T-helper 2 cell treated with Interferon-gamma antibody and Interleukin-4, amounts not matched to agents 100 ng/mL and 5 ng/mL, for 36 hours (primary cell): ENCODE results near the gene MBD2. TPM values are rescaled to one million over a fixed set of nuclear protein-coding genes. Genes with fewer than 3 reads are reported as not detected.

Experiments used
- intact Hi-C: fragments of 100-400 bp; cut with micrococcal nuclease; formaldehyde crosslinking; loops from one replicate; pipeline ENCODE4 v1.15.1; 2023
- total RNA-seq: library from RNA; stranded (reverse); gene quantifications from 2 replicates; pipeline ENCODE4 v1.2.3, GENCODE V29; 2022

MBD2 gene
- total RNA-seq, 1 donor from 2014 or later: 128 TPM

DNA sequence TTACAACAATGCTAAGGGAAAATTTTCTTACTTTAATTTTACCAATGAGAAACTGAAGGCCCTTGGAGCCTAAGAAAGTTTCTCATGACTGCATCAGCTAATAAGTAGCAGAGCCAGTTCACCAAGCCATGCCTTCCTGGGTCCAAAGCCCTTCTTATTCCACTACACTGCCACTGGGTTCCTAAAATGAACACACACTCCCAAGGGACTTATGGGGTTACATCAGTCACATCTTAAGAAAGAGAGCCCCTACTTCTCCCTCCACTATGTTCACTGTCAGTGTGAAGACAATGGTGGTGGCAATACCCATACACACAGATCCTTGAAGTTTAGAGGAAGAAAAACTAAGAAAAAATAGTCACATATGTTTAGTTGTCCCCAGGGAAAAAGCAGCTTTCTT, 20.6 kb downstream of the MBD2 start:
- intact Hi-C loops: no loop called here

- intact Hi-C loops: no loop called here
Observed at GRCh38 chr18:54202851-54203250, 21.6 kb downstream of the MBD2 start.

DNA sequence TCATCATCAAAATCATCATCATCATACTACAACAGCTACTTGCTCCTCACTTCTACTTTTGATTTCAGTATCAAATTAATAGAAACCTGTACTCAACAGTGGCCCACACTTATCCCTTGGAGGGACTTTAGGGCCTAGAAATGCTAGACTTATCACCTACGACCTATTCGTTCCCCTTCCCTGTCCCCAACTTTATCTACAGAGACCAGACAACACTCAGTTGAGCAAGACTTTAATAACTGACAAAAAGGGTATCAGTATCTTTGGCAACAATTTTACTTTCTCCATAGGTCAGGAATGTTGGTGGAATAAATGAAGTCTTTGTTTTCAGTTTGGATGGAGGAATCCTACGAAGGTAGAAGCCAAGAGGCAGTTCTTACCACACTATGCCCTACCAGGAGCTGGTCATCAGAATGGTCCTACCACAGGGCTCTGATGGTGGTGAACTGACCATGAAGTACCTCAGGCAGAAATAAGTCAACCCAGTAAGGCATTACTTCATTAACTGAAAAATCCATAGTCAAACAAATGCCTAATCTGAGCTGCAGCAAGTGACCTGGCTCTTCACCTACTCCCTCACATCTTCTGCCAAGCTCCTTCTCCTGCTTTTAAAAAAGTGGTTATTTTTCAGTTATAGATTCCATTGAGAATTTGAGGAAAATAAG, 26.6 kb downstream of the MBD2 start:
- intact Hi-C loops: no loop called here

- intact Hi-C loops: no loop called here
Observed at GRCh38 chr18:54193786-54194185, 30.7 kb downstream of the MBD2 start.

- intact Hi-C loops: no loop called here
Observed at GRCh38 chr18:54192900-54193299, 31.6 kb downstream of the MBD2 start.

DNA sequence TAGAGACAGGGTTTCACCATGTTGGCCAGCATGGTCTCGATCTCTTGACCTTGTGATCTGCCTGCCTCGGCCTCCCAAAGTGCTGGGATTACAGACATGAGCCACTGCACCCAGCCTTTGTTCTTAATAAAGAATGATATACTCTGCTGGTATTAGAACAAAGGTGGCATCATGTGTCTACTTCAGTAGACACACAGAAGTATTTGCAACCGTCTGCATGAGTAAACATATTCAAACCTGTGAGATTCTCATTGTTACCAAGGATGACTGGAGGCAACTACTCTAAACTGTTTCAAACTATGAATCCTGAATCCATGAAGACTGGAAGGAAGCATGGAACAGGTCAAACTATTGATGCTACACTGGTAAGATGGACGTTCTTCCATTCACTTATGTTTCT, 32.1 kb downstream of the MBD2 start:
- intact Hi-C loops: no loop called here

DNA sequence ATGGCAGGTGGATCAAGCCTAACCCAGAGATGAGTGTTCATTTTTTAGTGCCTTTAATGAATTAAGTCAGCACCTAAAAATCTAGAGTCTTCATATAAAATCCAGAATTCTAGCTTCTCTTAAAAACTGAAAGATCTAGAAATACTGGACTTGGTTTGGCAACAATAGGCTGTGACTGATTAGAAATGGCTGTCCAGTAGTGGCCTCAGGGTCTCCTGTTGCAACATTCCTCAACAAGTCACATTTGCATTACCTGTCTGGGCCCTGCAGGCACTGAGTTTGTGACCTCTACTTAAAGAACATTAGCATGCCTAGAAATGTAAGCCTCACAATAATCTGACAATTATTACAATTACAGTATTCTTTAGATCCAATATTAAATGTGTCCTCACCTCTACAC, 33.1 kb downstream of the MBD2 start:
- intact Hi-C loops: no loop called here

DNA sequence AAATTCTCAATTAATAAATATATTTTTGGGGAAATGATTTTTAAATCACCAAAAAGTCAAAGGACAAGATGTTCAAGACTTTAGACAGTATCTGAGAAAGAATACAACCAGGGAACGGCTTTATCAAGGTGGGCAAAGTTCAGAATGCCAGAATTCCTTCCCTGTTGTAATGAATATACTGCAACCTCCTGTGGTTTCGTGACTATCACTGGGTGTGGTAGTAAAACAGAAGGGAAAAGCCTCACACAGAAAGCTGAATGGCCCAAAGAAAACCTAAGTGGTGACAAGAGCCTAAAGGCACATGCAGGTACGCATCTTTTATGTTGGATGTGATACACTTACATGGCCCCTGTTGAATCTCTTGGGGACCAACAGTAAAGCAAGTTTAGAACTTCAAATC, 37.1 kb downstream of the MBD2 start:
- intact Hi-C loops: no loop called here

- intact Hi-C loops: no loop called here
Observed at GRCh38 chr18:54184836-54185235, 39.6 kb downstream of the MBD2 start.

DNA sequence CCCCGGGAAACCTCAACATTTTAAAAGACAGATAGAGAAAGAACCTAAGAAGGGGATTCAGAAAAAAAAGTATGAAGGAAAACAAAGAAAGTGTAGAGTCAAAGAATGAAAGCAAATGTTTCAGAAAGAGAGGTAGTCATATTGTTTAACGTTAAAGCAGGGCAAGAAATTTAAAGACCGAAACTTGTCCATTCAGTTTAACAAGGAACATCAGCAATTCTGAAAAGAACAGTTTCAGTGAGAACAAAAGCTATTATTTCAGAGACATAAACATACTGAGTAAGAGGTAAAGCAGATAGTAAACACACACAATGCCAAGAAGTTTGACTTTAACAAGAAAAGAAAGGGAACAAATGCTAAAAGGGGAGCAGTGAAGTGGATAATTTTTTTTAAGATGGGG, 41.1 kb downstream of the MBD2 start:
- intact Hi-C loops: no loop called here

DNA sequence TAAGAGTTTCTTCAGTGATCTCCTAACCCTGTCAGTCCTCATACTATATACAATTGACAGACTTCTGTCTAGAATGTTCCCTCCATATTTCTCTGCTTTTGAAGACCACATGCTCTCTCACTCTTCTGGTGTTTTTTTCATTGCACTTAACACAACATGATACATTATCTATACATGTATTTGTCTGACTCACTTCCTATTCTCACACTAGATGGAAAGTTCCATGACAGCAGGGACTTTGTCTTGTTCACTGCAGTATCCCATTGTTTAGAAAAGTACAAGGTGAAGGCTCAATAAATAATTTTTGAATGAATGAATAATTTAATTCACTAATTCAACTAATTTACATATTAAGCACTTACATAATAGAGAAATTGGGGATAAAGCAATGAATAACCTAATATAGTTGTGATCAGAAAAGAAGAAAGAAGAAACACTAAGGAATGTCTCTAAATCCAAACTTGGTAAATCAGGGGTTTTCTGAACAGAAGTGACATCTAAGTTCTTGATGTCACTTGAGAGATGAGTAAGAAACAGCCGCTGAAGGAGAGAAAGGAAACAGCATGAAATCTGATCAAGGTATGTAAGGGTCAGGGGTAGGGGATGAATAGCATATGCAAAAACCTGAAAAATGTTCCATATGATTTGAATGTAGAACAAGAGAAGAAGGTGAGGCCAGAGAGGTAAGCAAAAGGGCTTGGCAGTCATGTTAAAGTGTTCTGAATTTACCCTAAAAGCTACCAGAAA, 42.4 kb downstream of the MBD2 start:
- intact Hi-C loops: no loop called here

DNA sequence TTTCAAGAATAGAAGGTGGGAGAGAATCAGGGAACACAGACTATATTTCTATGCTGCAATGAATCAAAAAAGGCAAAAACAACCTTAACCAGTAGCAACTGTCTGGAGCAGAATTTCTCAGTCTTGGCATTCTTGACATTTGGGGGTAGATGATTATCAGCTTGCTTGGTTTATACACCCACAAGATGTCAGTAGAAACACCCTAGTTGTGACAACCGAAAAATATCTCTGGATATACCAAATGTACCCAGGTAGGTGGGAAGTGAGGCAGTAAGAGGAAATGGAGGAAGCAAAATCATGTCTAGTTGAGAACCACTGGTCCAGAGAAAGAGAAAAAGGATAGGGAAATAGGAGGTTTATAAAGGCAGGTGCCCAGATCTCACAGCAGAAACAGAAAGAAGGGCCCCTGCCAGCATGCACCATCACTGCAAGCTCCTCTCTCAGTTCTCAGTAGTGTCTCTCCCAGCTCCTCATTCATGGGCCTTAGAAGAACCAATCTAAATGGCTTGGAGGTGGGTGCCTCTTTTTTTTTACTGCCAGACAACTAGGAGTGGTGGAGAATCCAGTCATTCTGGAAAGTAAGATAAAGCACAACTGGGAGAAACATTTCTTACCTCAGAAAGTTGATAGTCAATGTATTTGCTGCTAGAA, 50.4 kb downstream of the MBD2 start:
- intact Hi-C loops: loop anchor here (2.0 kb wide), 1 partner anchor 97 kb away; no protein-coding TSS in a partner anchor

DNA sequence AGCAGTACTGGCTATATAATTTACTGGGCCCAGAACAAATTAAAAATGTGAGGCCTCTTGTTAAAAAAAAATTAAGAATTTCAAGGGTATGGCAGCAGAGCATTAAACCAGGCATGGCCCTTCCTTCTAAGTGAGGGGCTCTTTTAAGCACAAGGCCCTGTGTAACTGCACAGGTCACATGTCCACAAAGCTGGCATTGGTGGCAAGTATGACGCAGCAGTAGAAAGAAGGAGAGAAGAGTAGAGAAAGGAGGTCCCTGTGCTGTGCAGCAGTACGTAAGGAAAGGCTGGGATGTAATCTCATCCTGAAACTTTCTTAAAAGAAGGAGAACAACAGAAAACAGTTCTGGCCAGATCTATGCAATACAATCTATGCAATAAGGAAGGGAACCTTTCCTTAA, 51.2 kb downstream of the MBD2 start:
- intact Hi-C loops: no loop called here

DNA sequence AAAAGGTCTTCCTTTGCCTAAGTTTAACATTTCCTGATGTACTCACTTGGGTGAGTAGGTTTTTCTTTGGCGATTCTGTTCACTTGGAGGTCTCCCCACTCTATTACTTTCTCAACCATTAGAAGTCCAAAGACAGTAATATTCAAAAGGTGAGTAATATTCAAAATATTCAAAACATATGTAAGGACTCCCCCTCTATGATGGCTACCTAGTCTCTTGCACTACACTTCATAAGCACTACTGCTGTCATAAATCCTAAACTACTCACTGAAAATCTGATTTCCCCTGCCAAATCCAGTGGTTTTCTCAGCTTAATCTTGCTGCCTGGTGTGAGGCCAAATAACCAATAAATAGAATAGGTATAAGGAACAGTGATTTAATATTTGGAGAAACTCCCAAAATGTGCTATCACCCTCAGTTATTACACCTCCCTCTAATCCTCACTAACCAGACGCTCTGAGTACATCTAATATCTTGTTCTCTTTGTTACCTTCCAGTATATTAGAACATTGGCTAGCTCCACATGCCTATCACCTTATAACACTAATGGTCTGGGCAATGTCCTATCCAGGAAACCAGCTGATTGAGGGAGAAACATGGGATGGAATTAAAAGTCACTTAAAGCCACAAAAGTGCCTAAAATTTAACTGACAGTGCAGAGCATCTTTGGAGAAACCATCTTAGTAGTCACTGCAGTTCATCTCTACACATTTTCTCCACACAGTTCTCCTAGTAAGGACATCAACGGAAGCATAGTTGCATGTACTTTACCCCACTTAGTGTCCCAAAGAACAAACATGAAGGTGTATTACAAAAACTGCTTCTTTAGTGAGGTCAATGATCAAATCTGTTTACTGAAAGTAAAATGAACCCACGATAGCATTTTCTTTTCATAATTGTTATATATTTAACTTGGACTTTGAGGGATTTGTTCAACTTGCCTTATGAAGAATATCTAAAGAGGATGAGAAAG, 54.8 kb downstream of the MBD2 start:
- intact Hi-C loops: no loop called here

GRCh38 chr18:54165450-54165849, 59.0 kb downstream of the MBD2 start:
- intact Hi-C loops: no loop called here

- intact Hi-C loops: no loop called here
Observed at GRCh38 chr18:54163453-54163852, 61.0 kb downstream of the MBD2 start.

GRCh38 chr18:54162431-54162830, 62.0 kb downstream of the MBD2 start:
- intact Hi-C loops: no loop called here

GRCh38 chr18:54161267-54161666, 63.2 kb downstream of the MBD2 start:
- intact Hi-C loops: no loop called here

DNA sequence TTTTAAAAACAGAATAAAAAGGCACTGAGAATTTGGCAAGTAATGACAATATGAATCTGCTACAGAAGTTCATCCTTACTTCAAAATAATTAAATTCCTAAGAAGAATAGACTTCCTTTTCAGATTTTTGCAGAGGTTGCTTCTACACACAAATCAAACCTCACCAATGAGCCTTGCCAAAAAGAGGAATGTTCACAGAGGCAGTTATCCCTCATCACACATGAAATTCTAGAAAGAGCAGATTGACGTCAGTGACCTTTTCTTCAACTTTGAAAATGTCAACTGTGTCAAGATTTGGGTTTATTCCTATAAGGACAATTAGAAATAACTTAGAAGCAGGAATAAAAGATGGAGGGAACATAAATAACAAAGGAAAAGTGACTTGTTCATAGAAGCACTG, 64.6 kb downstream of the MBD2 start:
- intact Hi-C loops: no loop called here

- intact Hi-C loops: no loop called here
Observed at GRCh38 chr18:54157646-54158385, 66.7 kb downstream of the MBD2 start.

DNA sequence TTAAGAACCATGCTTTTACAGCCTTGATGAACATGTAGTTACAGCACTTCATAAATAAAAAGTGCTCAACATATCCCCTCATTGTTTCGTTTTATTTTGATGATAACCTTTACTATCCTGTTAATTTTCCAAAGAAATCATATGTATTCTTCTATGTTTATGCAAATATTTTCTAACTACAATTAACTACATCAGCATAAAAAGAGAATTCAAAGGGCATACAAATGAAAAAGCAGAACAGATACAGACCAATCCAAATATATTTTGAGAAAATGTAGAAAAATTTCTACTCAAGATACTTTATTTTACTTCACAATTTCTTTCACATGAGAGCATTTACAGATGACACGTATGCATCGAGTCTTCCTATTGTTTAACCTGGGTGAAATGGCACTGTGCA, 69.1 kb downstream of the MBD2 start:
- intact Hi-C loops: no loop called here
